Cardiac muscle cell (in vitro differentiated cells and primary cell): ENCODE measurements around the gene CHKB. TPM values are rescaled to one million over a fixed set of nuclear protein-coding genes. Genes with fewer than 3 reads are reported as not detected.
"Not testable (repeated sequence)": the region's sequence is repeated elsewhere in the genome, so short reads cannot be mapped to it uniquely, and the experiment has no call there.

Source experiments
- DNase-seq, 2 donors: peaks; one replicate each; pipeline versions ENCODE4 v3.0.0 to v3.0.0-alpha.2; 2010 to 2017; ENCODE audit warnings: low read depth in 1 of 2, low spot score in 1 of 2
- H3K27ac ChIP-seq: fragments of 200-600 bp; sonication (generic); 2 replicates; pipeline ENCODE4 v1.5.1; 2016
- H3K27me3 ChIP-seq: fragments of 200-600 bp; sonication (generic); 2 replicates; pipeline ENCODE4 v1.6.0; 2016; ENCODE audit warnings: control low read depth
- H3K36me3 ChIP-seq: fragments of 200-600 bp; sonication (generic); 2 replicates; pipeline ENCODE4 v1.5.1; 2016; ENCODE audit warnings: control low read depth
- H3K4me1 ChIP-seq: fragments of 200-600 bp; sonication (generic); 2 replicates; pipeline ENCODE4 v1.8.1; 2017; ENCODE audit warnings: low read depth, mild to moderate bottlenecking, mixed run types
- H3K4me3 ChIP-seq: fragments of 200-600 bp; sonication (generic); 2 replicates; pipeline ENCODE4 v1.5.1; 2016; ENCODE audit warnings: mild to moderate bottlenecking
- H3K9me3 ChIP-seq: fragments of 200-600 bp; sonication (generic); 2 replicates; pipeline ENCODE4 v1.5.1; 2017; ENCODE audit warnings: low read depth, mild to moderate bottlenecking, control low read depth
- polyA plus RNA-seq: library from polyadenylated mRNA; unstranded; fragments of >200 nt; fragmentation: Nextera tagmentation; extraction: Ambion mirVana; gene quantifications from 2 replicates; pipeline ENCODE4 v1.2.1, GENCODE V29; 2016
- total RNA-seq: library from RNA; depleted of rRNA; stranded (reverse); fragments of >200 nt; gene quantifications from 2 replicates; pipeline ENCODE4 v1.2.3, GENCODE V29; 2016
- TF ChIP-seq, protein P1 (sequence below): IDR thresholded peaks from 2 replicates; pipeline ENCODE4 v1.5.1; 2012; ENCODE audit warnings: low read depth, mild to moderate bottlenecking, low read length

The CHKB gene
- total and polyA plus RNA-seq, 2 experiments from 2014 or later: 73.4 to 100 TPM

GRCh38 chr22:50610041-50610451 is 27.4 kb upstream of the CHKB start:
- TF ChIP-seq, protein P1, sequence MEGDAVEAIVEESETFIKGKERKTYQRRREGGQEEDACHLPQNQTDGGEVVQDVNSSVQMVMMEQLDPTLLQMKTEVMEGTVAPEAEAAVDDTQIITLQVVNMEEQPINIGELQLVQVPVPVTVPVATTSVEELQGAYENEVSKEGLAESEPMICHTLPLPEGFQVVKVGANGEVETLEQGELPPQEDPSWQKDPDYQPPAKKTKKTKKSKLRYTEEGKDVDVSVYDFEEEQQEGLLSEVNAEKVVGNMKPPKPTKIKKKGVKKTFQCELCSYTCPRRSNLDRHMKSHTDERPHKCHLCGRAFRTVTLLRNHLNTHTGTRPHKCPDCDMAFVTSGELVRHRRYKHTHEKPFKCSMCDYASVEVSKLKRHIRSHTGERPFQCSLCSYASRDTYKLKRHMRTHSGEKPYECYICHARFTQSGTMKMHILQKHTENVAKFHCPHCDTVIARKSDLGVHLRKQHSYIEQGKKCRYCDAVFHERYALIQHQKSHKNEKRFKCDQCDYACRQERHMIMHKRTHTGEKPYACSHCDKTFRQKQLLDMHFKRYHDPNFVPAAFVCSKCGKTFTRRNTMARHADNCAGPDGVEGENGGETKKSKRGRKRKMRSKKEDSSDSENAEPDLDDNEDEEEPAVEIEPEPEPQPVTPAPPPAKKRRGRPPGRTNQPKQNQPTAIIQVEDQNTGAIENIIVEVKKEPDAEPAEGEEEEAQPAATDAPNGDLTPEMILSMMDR: no peak
- Histone ChIP-seq H3K4me3 (no peak overlapping the region), H3K9me3 (no peaks in the 10 kb centered on the region), H3K36me3 (no peaks in the 10 kb centered on the region), H3K4me1 (no peaks in the 10 kb centered on the region), H3K27ac (no peak overlapping the region), H3K27me3 (peaks cover 38% of the 10 kb centered on the region)
- DNase-seq: no peak

GRCh38 chr22:50609599-50609998 is 26.9 kb upstream of the CHKB start:
- no peak overlapping the region for H3K27ac ChIP-seq
- no peak for DNase-seq
- peaks cover 43% of the 10 kb centered on the region for H3K27me3 ChIP-seq
- H3K36me3 ChIP-seq: no peaks in the 10 kb centered on the region
- H3K4me1 ChIP-seq: no peaks in the 10 kb centered on the region
- no peak overlapping the region for H3K4me3 ChIP-seq
- H3K9me3 ChIP-seq: no peaks in the 10 kb centered on the region
- TF ChIP-seq, protein P1: no peak

DNA sequence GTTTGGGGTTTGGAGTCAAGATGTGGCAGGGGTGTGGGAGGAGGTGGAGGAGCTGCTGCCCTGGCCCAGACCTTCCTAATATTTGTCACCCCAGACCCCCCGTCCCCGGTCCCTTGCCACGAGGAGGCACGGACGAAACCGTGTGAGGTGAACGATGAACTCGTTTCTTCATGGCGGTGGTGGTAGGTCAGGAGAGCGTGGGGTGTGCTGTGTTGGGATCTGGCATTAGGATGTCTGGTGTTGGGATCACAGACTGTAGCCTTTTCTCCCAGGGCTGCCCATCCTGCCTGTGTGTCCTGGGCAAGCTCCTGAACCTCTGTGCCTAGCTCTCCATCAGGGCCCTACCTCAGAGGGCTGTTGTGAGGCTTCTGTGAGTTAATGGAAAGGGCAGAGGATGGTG is 26.3 kb upstream of the CHKB start:
- DNase-seq: no peak
- Histone ChIP-seq H3K4me1 (no peaks in the 10 kb centered on the region), H3K36me3 (no peaks in the 10 kb centered on the region), H3K4me3 (no peak overlapping the region), H3K9me3 (no peaks in the 10 kb centered on the region), H3K27me3 (peaks cover 47% of the 10 kb centered on the region), H3K27ac (no peak overlapping the region)
- TF ChIP-seq, protein P1: no peak

- not testable (repeated sequence) for H3K27ac ChIP-seq, H3K4me1 ChIP-seq, H3K9me3 ChIP-seq, DNase-seq, H3K36me3 ChIP-seq, H3K4me3 ChIP-seq
- peaks cover 55% of the 10 kb centered on the region for H3K27me3 ChIP-seq
Measured at GRCh38 chr22:50608058-50608840, 25.6 kb upstream of the CHKB start.

DNA sequence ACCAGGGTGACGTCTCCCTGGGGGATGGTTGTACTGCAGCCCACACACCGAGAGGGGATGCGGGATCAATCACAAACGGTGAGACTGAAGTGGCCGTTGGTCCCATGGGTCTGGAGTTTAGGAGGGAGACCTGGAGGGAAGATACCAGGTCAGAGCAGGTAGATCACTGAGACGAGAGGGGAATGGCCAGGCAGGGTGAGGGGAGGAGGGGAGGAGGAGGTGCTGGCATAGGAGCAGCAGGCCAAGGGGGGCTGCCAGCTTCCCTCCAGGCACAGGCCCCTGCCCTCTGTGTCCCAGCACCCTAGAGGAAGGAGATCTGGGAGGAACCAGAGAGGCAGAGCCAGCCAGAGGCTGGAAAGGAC is 25.0 kb upstream of the CHKB start:
- peaks cover 61% of the 10 kb centered on the region for H3K27me3 ChIP-seq
- no peak overlapping the region for H3K4me3 ChIP-seq
- H3K27ac ChIP-seq: no peak overlapping the region
- no peaks in the 10 kb centered on the region for H3K36me3 ChIP-seq
- TF ChIP-seq, protein P1: no peak
- H3K9me3 ChIP-seq: no peaks in the 10 kb centered on the region
- no peak for DNase-seq
- no peaks in the 10 kb centered on the region for H3K4me1 ChIP-seq

GRCh38 chr22:50606946-50607658 is 24.5 kb upstream of the CHKB start:
- no peaks in the 10 kb centered on the region for H3K4me1 ChIP-seq
- H3K27me3 ChIP-seq: peaks cover 66% of the 10 kb centered on the region
- H3K4me3 ChIP-seq: no peak overlapping the region
- DNase-seq: no peak
- H3K9me3 ChIP-seq: no peaks in the 10 kb centered on the region
- H3K36me3 ChIP-seq: no peaks in the 10 kb centered on the region
- TF ChIP-seq, protein P1: no peak
- H3K27ac ChIP-seq: no peak overlapping the region
